Mesendoderm (in vitro differentiated cells): ENCODE results near the gene BNIP2.

Source experiments
- DNase-seq: peaks from one replicate; pipeline ENCODE4 v3.0.0; 2013
- H2AK5ac ChIP-seq: 2 replicates; pipeline ENCODE4 v1.6.1; 2013; ENCODE audit warnings: low read length, inconsistent platforms
- H2BK120ac ChIP-seq: 2 replicates; pipeline ENCODE4 v1.6.1; 2013; ENCODE audit warnings: low read depth, mild to moderate bottlenecking, low read length, moderate library complexity, mixed read lengths
- H2BK15ac ChIP-seq: replicated peaks from 2 replicates; pipeline ENCODE4 v1.6.1; 2013; ENCODE audit warnings: low read depth, mild to moderate bottlenecking, moderate library complexity
- H2BK5ac ChIP-seq: 2 replicates; pipeline ENCODE4 v1.6.1; 2013; ENCODE audit warnings: low read length, inconsistent platforms
- H3K18ac ChIP-seq: 2 replicates; pipeline ENCODE4 v1.6.1; 2013; ENCODE audit warnings: mild to moderate bottlenecking, low read length, mixed read lengths
- H3K23ac ChIP-seq: one replicate; pipeline ENCODE4 v1.6.1; 2013; ENCODE audit warnings: low read length
- H3K27ac ChIP-seq: 2 replicates; pipeline ENCODE4 v1.5.1; 2013; ENCODE audit warnings: low read depth, mild to moderate bottlenecking, inconsistent platforms, low read length, moderate library complexity
- H3K27me3 ChIP-seq: 2 replicates; pipeline ENCODE4 v1.6.1; 2013; ENCODE audit warnings: low read length, control low read depth, mild to moderate bottlenecking, inconsistent platforms; ENCODE audit not compliant: insufficient read depth, poor library complexity
- H3K36me3 ChIP-seq: 2 replicates; pipeline ENCODE4 v1.6.1; 2013; ENCODE audit warnings: low read length, inconsistent platforms; ENCODE audit not compliant: control insufficient read depth, insufficient read depth
- H3K4ac ChIP-seq: one replicate; pipeline ENCODE4 v1.6.1; 2013; ENCODE audit warnings: low read depth, mild to moderate bottlenecking, low read length, moderate library complexity
- H3K4me1 ChIP-seq: 2 replicates; pipeline ENCODE4 v1.6.1; 2013; ENCODE audit warnings: low read depth, low read length, inconsistent platforms; ENCODE audit not compliant: control insufficient read depth
- H3K4me2 ChIP-seq: 2 replicates; pipeline ENCODE4 v1.6.1; 2013; ENCODE audit warnings: low read length
- H3K4me3 ChIP-seq: 2 replicates; pipeline ENCODE4 v1.5.1; 2013; ENCODE audit warnings: mild to moderate bottlenecking, low read length
- H3K56ac ChIP-seq: one replicate; pipeline ENCODE4 v1.6.1; 2013; ENCODE audit warnings: low read length
- H3K79me1 ChIP-seq: 2 replicates; pipeline ENCODE4 v1.6.1; 2013; ENCODE audit warnings: low read length, inconsistent platforms
- H3K79me2 ChIP-seq: 2 replicates; pipeline ENCODE4 v1.6.1; 2013; ENCODE audit warnings: mild to moderate bottlenecking, low read length; ENCODE audit not compliant: control insufficient read depth, insufficient read depth
- H3K9ac ChIP-seq: 2 replicates; pipeline ENCODE4 v1.6.1; 2013; ENCODE audit warnings: low read length, inconsistent platforms
- H4K5ac ChIP-seq: one replicate; pipeline ENCODE4 v1.6.1; 2013; ENCODE audit warnings: low read length
- H4K8ac ChIP-seq: one replicate; pipeline ENCODE4 v1.6.1; 2013; ENCODE audit warnings: low read depth, mild to moderate bottlenecking, control low read depth, low read length, moderate library complexity
- WGBS: extraction: QIAGEN DNeasy Blood & Tissue Kit; methylation state at CpG from one replicate; pipeline ENCODE4 v1.1.7; 2013; ENCODE audit warnings: low lambda C conversion rate, missing lambda C conversion rate; ENCODE audit not compliant: insufficient coverage; ENCODE audit errors: extremely low coverage; 5-methylcytosine and 5-hydroxymethylcytosine counted together

Gene BNIP2

GRCh38 chr15:59676565-59676964 is 12.6 kb downstream of the BNIP2 start:
- Histone ChIP-seq H2BK120ac (no peak overlapping the region), H3K27me3 (no peaks in the 10 kb centered on the region), H3K4me2 (no peak overlapping the region), H3K36me3 (peaks cover 10% of the 10 kb centered on the region), H2AK5ac (no peak overlapping the region), H3K27ac (no peak overlapping the region), H3K9ac (no peak overlapping the region), H3K79me2 (no peaks in the 10 kb centered on the region), H3K79me1 (no peaks in the 10 kb centered on the region), H3K4ac (no peak overlapping the region), H3K23ac (no peak overlapping the region), H3K4me3 (no peak overlapping the region), H2BK15ac (no peak overlapping the region), H4K8ac (no peak overlapping the region), H2BK5ac (no peak overlapping the region), H3K4me1 (no peaks in the 10 kb centered on the region), H4K5ac (no peak overlapping the region), H3K56ac (no peak overlapping the region), H3K18ac (no peak overlapping the region)
- WGBS = no CpG with 5 or more reads among the region's 23 CpGs
- DNase-seq = no peak

GRCh38 chr15:59674361-59674877 is 14.7 kb downstream of the BNIP2 start:
- H3K4me3 ChIP-seq = no peak overlapping the region
- H3K27me3 ChIP-seq = no peaks in the 10 kb centered on the region
- no peak overlapping the region for H3K9ac ChIP-seq
- H2BK15ac ChIP-seq = no peak overlapping the region
- H4K5ac ChIP-seq = no peak overlapping the region
- H3K27ac ChIP-seq = no peak overlapping the region
- H3K18ac ChIP-seq = no peak overlapping the region
- H3K4me2 ChIP-seq = no peak overlapping the region
- no peak overlapping the region for H2AK5ac ChIP-seq
- no peaks in the 10 kb centered on the region for H3K79me2 ChIP-seq
- H3K56ac ChIP-seq = no peak overlapping the region
- H3K4ac ChIP-seq = no peak overlapping the region
- no peaks in the 10 kb centered on the region for H3K4me1 ChIP-seq
- peaks cover 10% of the 10 kb centered on the region for H3K36me3 ChIP-seq
- H3K79me1 ChIP-seq = no peaks in the 10 kb centered on the region
- H2BK5ac ChIP-seq = no peak overlapping the region
- WGBS = no CpG with 5 or more reads among the region's 3 CpGs
- H4K8ac ChIP-seq = no peak overlapping the region
- H2BK120ac ChIP-seq = no peak overlapping the region
- DNase-seq = no peak
- no peak overlapping the region for H3K23ac ChIP-seq

- no peak overlapping the region for H3K9ac ChIP-seq
- H3K18ac ChIP-seq = no peak overlapping the region
- no peaks in the 10 kb centered on the region for H3K79me2 ChIP-seq
- WGBS = no CpG with 5 or more reads among the region's 8 CpGs
- H2AK5ac ChIP-seq = no peak overlapping the region
- H4K8ac ChIP-seq = no peak overlapping the region
- no peak overlapping the region for H3K56ac ChIP-seq
- H3K27me3 ChIP-seq = no peaks in the 10 kb centered on the region
- no peak overlapping the region for H3K4ac ChIP-seq
- H3K27ac ChIP-seq = no peak overlapping the region
- H2BK15ac ChIP-seq = no peak overlapping the region
- no peak overlapping the region for H2BK120ac ChIP-seq
- H3K36me3 ChIP-seq = peaks cover 5% of the 10 kb centered on the region
- H3K4me1 ChIP-seq = no peaks in the 10 kb centered on the region
- H3K23ac ChIP-seq = no peak overlapping the region
- no peak overlapping the region for H3K4me3 ChIP-seq
- no peak overlapping the region for H4K5ac ChIP-seq
- no peak for DNase-seq
- no peaks in the 10 kb centered on the region for H3K79me1 ChIP-seq
- no peak overlapping the region for H2BK5ac ChIP-seq
- no peak overlapping the region for H3K4me2 ChIP-seq
These were observed 20.6 kb downstream of the BNIP2 start for GRCh38 chr15:59668556-59668955.

GRCh38 chr15:59662260-59662659 is 26.9 kb downstream of the BNIP2 start:
- Histone ChIP-seq H3K56ac (no peak overlapping the region), H3K36me3 (no peaks in the 10 kb centered on the region), H3K79me1 (no peaks in the 10 kb centered on the region), H3K4me3 (no peak overlapping the region), H3K4me2 (no peak overlapping the region), H3K9ac (no peak overlapping the region), H3K4ac (no peak overlapping the region), H2BK5ac (no peak overlapping the region), H4K5ac (no peak overlapping the region), H2BK120ac (no peak overlapping the region), H3K4me1 (no peaks in the 10 kb centered on the region), H4K8ac (no peak overlapping the region), H3K18ac (no peak overlapping the region), H3K27me3 (no peaks in the 10 kb centered on the region), H3K23ac (no peak overlapping the region), H2AK5ac (no peak overlapping the region), H2BK15ac (no peak overlapping the region), H3K27ac (no peak overlapping the region), H3K79me2 (no peaks in the 10 kb centered on the region)
- no peak for DNase-seq
- WGBS = no CpG with 5 or more reads among the region's 1 CpG

- H2AK5ac ChIP-seq = no peak overlapping the region
- WGBS = no CpG with 5 or more reads among the region's 1 CpG
- peaks cover 14% of the 10 kb centered on the region for H3K79me1 ChIP-seq
- H2BK5ac ChIP-seq = no peak overlapping the region
- no peak overlapping the region for H3K4me2 ChIP-seq
- H3K18ac ChIP-seq = no peak overlapping the region
- no peak overlapping the region for H3K4me3 ChIP-seq
- H2BK15ac ChIP-seq = no peak overlapping the region
- no peak for DNase-seq
- H2BK120ac ChIP-seq = no peak overlapping the region
- no peaks in the 10 kb centered on the region for H3K36me3 ChIP-seq
- H4K8ac ChIP-seq = no peak overlapping the region
- H3K9ac ChIP-seq = no peak overlapping the region
- no peak overlapping the region for H3K23ac ChIP-seq
- peaks cover 8% of the 10 kb centered on the region for H3K4me1 ChIP-seq
- no peak overlapping the region for H4K5ac ChIP-seq
- H3K27ac ChIP-seq = no peak overlapping the region
- no peaks in the 10 kb centered on the region for H3K27me3 ChIP-seq
- H3K56ac ChIP-seq = no peak overlapping the region
- peaks cover 25% of the 10 kb centered on the region for H3K79me2 ChIP-seq
- no peak overlapping the region for H3K4ac ChIP-seq
These were observed 29.8 kb downstream of the BNIP2 start for GRCh38 chr15:59659366-59659765.

GRCh38 chr15:59657635-59658125 is 31.4 kb downstream of the BNIP2 start:
- Histone ChIP-seq H2BK15ac (no peak overlapping the region), H3K4ac (no peak overlapping the region), H4K5ac (no peak overlapping the region), H2BK5ac (no peak overlapping the region), H3K27ac (no peak overlapping the region), H3K9ac (no peak overlapping the region), H3K36me3 (no peaks in the 10 kb centered on the region), H3K23ac (no peak overlapping the region), H3K79me1 (peaks cover 25% of the 10 kb centered on the region), H3K56ac (no peak overlapping the region), H2BK120ac (no peak overlapping the region), H3K4me1 (peaks cover 8% of the 10 kb centered on the region), H3K27me3 (no peaks in the 10 kb centered on the region), H3K4me3 (no peak overlapping the region), H4K8ac (no peak overlapping the region), H3K79me2 (peaks cover 38% of the 10 kb centered on the region), H3K18ac (no peak overlapping the region), H3K4me2 (no peak overlapping the region), H2AK5ac (no peak overlapping the region)
- WGBS = no CpG with 5 or more reads among the region's 23 CpGs
- no peak for DNase-seq
